CD8-positive, alpha-beta memory T cell (primary cell): ENCODE results near the gene RAB40AL. TPM values are rescaled to one million over a fixed set of nuclear protein-coding genes. Genes with fewer than 3 reads are reported as not detected.
"Not testable (repeated sequence)": the region's sequence is repeated elsewhere in the genome, so short reads cannot be mapped to it uniquely, and the experiment has no call there.

Source experiments
- CTCF ChIA-PET: fragments of 350-600 bp; sonication (Branson Sonifier 250); formaldehyde crosslinking; loops from one replicate; lab custom pipeline; 2021; ENCODE audit warnings: antibody characterized with exemption; lab: Charles Lee
- POLR2A ChIA-PET: fragments of 350-600 bp; sonication (Branson Sonifier 250); formaldehyde crosslinking; loops from one replicate; lab custom pipeline; 2021; ENCODE audit warnings: antibody characterized with exemption; lab: Charles Lee
- DNase-seq, 5 donors: peaks; one replicate each; pipeline versions ENCODE4 v3.0.0 to v3.0.0-alpha.2; 2020 to 2022; ENCODE audit warnings: mixed read lengths in 1 of 5
- H3K27ac ChIP-seq: one replicate; pipeline ENCODE4 v1.7.0; 2013; ENCODE audit warnings: low read depth, mild to moderate bottlenecking, low read length, moderate library complexity
- H3K27me3 ChIP-seq: 2 replicates; pipeline ENCODE4 v1.7.0; 2013; ENCODE audit warnings: low read length, mild to moderate bottlenecking; ENCODE audit not compliant: insufficient read depth, poor library complexity, severe bottlenecking
- H3K36me3 ChIP-seq: 2 replicates; pipeline ENCODE4 v1.7.0; 2013; ENCODE audit warnings: mild to moderate bottlenecking, low read length, moderate library complexity; ENCODE audit not compliant: insufficient read depth
- H3K4me1 ChIP-seq: 2 replicates; pipeline ENCODE4 v1.7.0; 2013; ENCODE audit warnings: mild to moderate bottlenecking, low read length, moderate library complexity; ENCODE audit not compliant: insufficient read depth
- H3K4me3 ChIP-seq: 2 replicates; pipeline ENCODE4 v1.7.0; 2013; ENCODE audit warnings: mild to moderate bottlenecking, low read length
- H3K9me3 ChIP-seq: 2 replicates; pipeline ENCODE4 v1.7.0; 2013; ENCODE audit warnings: mild to moderate bottlenecking, low read length
- H3K27ac Mint-ChIP-seq, 8 donors: one replicate each; pipeline ENCODE4 v1.8.0; 2020 to 2021; ENCODE audit warnings: mixed read lengths in 8 of 8, mild to moderate bottlenecking in 6 of 8, inconsistent platforms in 3 of 8, moderate library complexity in 3 of 8
- H3K27me3 Mint-ChIP-seq, 2 donors: one replicate each; pipeline ENCODE4 v1.8.0; 2020 to 2021; ENCODE audit warnings: mixed read lengths in 2 of 2, mild to moderate bottlenecking in 1 of 2, moderate library complexity in 1 of 2
- H3K36me3 Mint-ChIP-seq, 3 donors: one replicate each; pipeline ENCODE4 v1.8.0; 2020 to 2021; ENCODE audit warnings: mixed read lengths in 3 of 3, inconsistent platforms in 1 of 3, mild to moderate bottlenecking in 1 of 3
- H3K4me1 Mint-ChIP-seq, 3 donors: one replicate each; pipeline ENCODE4 v1.8.0; 2020 to 2021; ENCODE audit warnings: mixed read lengths in 3 of 3, inconsistent platforms in 1 of 3, mild to moderate bottlenecking in 1 of 3
- H3K4me3 Mint-ChIP-seq, 7 donors: one replicate each; pipeline ENCODE4 v1.8.0; 2020 to 2021; ENCODE audit warnings: mixed read lengths in 7 of 7, mild to moderate bottlenecking in 6 of 7, moderate library complexity in 4 of 7, inconsistent platforms in 2 of 7
- H3K9me3 Mint-ChIP-seq, 5 donors: one replicate each; pipeline ENCODE4 v1.8.0; 2020 to 2022; ENCODE audit warnings: mixed read lengths in 5 of 5, mild to moderate bottlenecking in 3 of 5, moderate library complexity in 2 of 5, inconsistent platforms in 1 of 5
- polyA plus RNA-seq: library from polyadenylated mRNA; unstranded; fragments of 300-500 nt; fragmentation: Illumina TruSeq; gene quantifications from one replicate; pipeline ENCODE4 v1.2.3, GENCODE V29; 2021
- total RNA-seq, 2 experiments: library from RNA; stranded (reverse); gene quantifications; one replicate each; pipeline ENCODE4 v1.2.3, GENCODE V29; 2021

The RAB40AL gene, protein sequence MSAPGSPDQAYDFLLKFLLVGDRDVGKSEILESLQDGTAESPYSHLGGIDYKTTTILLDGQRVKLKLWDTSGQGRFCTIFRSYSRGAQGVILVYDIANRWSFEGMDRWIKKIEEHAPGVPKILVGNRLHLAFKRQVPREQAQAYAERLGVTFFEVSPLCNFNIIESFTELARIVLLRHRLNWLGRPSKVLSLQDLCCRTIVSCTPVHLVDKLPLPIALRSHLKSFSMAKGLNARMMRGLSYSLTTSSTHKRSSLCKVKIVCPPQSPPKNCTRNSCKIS
- total RNA-seq, result under 1 TPM; 0.35 to 0.49 TPM
- polyA plus RNA-seq, result not detected

DNA sequence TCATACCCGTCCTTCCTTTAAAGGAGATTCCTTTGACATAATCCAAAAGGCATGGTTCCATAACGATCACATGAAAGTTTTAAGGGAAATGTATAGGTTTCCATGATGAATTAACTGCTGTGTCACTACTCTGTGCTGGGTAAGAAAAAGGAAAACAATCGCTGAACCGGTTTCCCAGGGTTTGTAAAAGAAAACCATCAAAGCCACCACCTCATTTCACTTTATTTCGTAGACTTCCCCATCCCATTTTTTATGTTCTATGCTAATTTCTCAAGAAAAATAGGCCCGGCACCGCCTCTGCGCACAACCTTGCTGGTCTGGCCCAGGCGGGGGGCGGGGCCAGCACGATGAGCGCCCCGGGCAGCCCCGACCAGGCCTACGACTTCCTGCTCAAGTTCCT lies at the start of gene RAB40AL:
Gene RAB40AL, plus strand, starts transcription at position 301 of the 400 bp plus-strand sequence. Its CDS starts 47 bp downstream, at position 348.
- H3K27me3 ChIP-seq, POLR2A ChIA-PET, H3K27ac ChIP-seq, CTCF ChIA-PET, H3K9me3 Mint-ChIP-seq, H3K36me3 ChIP-seq, DNase-seq, H3K4me1 ChIP-seq, H3K36me3 Mint-ChIP-seq, H3K4me3 Mint-ChIP-seq, H3K9me3 ChIP-seq, H3K27ac Mint-ChIP-seq, H3K27me3 Mint-ChIP-seq, H3K4me1 Mint-ChIP-seq, H3K4me3 ChIP-seq: not testable (repeated sequence)

DNA sequence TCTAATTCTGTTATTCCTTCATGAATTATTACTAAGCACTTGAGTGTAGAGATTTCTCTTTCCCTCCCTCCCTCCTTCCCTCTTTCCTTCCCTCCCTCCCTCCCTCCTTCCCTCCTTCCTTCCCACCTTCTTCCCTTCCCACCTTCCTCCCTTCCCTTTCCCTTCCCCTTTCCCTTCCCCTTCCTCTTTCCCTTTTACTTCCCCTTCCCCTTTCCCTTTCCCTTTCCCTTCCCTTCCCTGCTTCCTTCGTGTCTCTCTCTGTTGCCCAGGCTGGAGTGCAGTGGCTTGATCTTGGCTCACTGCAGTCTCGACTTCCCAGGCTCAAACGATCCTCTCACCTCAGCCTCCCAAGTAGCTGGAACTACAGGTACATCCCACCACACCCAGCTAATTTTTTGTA lies 49.4 kb upstream of the RAB40AL start:
- Histone ChIP-seq H3K36me3 (no peaks in the 10 kb centered on the region), H3K27ac (no peak overlapping the region), H3K9me3 (no peaks in the 10 kb centered on the region), H3K4me3 (no peak overlapping the region), H3K27me3 (no peaks in the 10 kb centered on the region), H3K4me1 (no peaks in the 10 kb centered on the region)
- H3K27ac Mint-ChIP-seq, result no peak overlapping the region
- POLR2A ChIA-PET, result no interaction called here
- no peaks in the 10 kb centered on the region for H3K4me1 Mint-ChIP-seq
- no peaks in the 10 kb centered on the region for H3K9me3 Mint-ChIP-seq
- CTCF ChIA-PET, result no interaction called here
- no peak for DNase-seq
- no peaks in the 10 kb centered on the region for H3K27me3 Mint-ChIP-seq
- no peak overlapping the region for H3K4me3 Mint-ChIP-seq
- H3K36me3 Mint-ChIP-seq, result peaks cover 0 to 10% (median 2%) of the 10 kb centered on the region in 3 donors

DNA sequence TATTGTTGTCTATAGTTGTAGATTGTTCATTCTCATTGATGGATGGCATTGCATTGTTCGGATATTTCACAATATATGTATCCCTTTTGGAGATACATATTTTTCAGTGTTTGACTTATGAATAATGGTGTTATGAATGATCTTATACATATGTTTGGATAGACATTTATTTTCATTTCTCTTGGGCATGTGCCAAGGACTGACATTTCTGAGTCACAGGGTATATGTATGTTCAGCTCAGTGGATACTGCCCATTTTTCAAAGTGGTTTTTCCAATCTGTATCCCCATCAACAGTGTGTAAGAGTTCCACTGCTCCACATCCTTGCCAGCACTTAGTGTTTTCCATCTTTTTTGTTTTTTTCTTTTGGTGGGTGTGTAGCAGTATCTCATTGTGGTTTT lies 45.0 kb upstream of the RAB40AL start:
- Mint-ChIP-seq H3K27ac (no peak overlapping the region), H3K4me1 (no peaks in the 10 kb centered on the region), H3K36me3 (peaks cover 0 to 5% (median 0%) of the 10 kb centered on the region in 3 donors), H3K4me3 (no peak overlapping the region), H3K9me3 (no peaks in the 10 kb centered on the region), H3K27me3 (no peaks in the 10 kb centered on the region)
- Histone ChIP-seq H3K4me3 (no peak overlapping the region), H3K27ac (no peak overlapping the region), H3K27me3 (no peaks in the 10 kb centered on the region), H3K36me3 (no peaks in the 10 kb centered on the region), H3K4me1 (no peaks in the 10 kb centered on the region), H3K9me3 (no peaks in the 10 kb centered on the region)
- DNase-seq, result no peak
- POLR2A ChIA-PET, result no interaction called here
- CTCF ChIA-PET, result no interaction called here

DNA sequence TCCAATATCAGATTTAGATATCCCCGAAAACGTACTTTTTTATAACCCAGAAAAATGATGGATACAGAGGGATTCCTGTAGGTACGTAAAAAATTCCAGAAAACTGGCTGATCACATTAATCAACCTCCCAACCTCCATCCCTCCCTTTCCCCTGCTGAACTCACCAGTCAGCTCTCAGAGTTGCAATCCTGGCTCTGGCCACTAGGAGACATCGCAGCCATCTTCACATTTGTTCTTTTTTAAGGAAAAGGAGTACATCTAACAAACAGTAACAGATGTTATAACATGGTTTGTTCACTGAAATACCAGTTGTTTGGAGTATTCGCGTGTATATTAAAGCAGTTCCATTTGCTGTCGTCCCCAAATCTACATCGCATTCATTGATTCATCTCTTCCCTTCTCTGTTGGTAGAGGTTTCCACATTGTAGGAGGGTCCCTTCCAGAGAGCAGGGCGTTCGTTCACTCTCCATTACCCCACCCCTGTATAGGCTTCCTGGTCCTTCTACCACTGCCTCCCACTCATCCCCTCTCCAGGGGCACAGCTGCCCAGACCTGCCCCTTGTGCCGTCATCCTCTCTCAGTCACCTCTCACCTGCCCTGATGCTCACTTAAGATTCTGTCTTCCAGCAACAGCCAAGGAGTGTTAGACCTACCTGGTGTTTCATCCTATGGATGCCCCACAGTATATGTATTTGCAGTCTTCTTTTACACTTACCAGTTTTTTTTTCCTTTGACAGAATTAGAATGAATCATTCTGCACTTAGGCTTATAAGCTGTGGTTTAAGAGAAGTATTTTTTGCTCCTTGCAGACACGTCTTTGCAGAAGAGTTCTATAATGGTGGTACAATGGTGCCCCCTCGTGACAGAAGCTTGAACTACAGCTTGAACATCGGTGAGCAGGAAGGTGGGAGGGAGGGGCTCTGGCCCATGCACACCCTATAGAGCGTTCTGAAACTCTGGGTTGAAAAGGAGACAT lies 36.8 kb upstream of the RAB40AL start:
- no peaks in the 10 kb centered on the region for H3K27me3 ChIP-seq
- ChIA-PET CTCF (interaction anchor here (0.8 to 2.2 kb wide), 6 partner anchors 9 to 832 kb away, joined by 3 to 6 read pairs (median 3); no protein-coding TSS in a partner anchor), POLR2A (no interaction called here)
- H3K36me3 Mint-ChIP-seq, result peaks cover 0 to 15% (median 0%) of the 10 kb centered on the region in 3 donors
- H3K27ac ChIP-seq, result no peak overlapping the region
- no peak overlapping the region for H3K4me3 ChIP-seq
- H3K27me3 Mint-ChIP-seq, result no peaks in the 10 kb centered on the region
- DNase-seq, result peak; percentile 43 to 69 (median 56)
- H3K4me3 Mint-ChIP-seq, result peak overlapping the region in 3 of 7 donors; percentile 13 to 42 (median 24)
- H3K4me1 Mint-ChIP-seq, result peaks cover 6 to 7% (median 7%) of the 10 kb centered on the region in 3 donors
- no peaks in the 10 kb centered on the region for H3K9me3 Mint-ChIP-seq
- H3K36me3 ChIP-seq, result no peaks in the 10 kb centered on the region
- H3K27ac Mint-ChIP-seq, result peak overlapping the region in 1 of 8 donors; percentile 69
- no peaks in the 10 kb centered on the region for H3K9me3 ChIP-seq
- H3K4me1 ChIP-seq, result no peaks in the 10 kb centered on the region

DNA sequence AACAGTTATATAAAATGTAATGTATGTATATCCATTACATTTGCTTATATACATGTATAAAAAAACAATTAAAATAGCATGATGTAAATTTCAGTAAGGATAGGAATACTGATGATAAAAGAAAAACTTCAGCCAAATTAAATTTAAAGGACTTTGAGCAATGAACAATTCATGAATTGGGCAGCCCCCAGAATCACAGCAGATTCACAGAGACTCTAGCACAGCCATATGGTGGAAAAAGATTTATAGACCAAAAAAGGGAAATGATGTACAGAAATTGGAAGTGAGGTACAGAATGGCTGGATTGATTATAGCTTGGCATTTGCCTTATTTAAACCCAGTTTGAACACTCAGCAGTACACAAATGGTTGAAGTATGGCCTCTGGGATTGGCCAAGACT lies 34.7 kb upstream of the RAB40AL start:
- Mint-ChIP-seq H3K27me3 (peaks cover 0 to 5% of the 10 kb centered on the region in 2 donors), H3K4me1 (peaks cover 6 to 7% (median 7%) of the 10 kb centered on the region in 3 donors), H3K4me3 (no peak overlapping the region), H3K36me3 (peaks cover 0 to 29% (median 3%) of the 10 kb centered on the region in 3 donors), H3K27ac (no peak overlapping the region), H3K9me3 (no peaks in the 10 kb centered on the region)
- no peaks in the 10 kb centered on the region for H3K27me3 ChIP-seq
- no peak for DNase-seq
- H3K9me3 ChIP-seq, result no peaks in the 10 kb centered on the region
- CTCF ChIA-PET, result interaction anchor here (2.2 kb wide), 1 partner anchor 835 kb away, joined by 5 read pairs; no protein-coding TSS in a partner anchor
- no peak overlapping the region for H3K4me3 ChIP-seq
- H3K4me1 ChIP-seq, result no peaks in the 10 kb centered on the region
- H3K36me3 ChIP-seq, result no peaks in the 10 kb centered on the region
- H3K27ac ChIP-seq, result no peak overlapping the region
- POLR2A ChIA-PET, result no interaction called here

DNA sequence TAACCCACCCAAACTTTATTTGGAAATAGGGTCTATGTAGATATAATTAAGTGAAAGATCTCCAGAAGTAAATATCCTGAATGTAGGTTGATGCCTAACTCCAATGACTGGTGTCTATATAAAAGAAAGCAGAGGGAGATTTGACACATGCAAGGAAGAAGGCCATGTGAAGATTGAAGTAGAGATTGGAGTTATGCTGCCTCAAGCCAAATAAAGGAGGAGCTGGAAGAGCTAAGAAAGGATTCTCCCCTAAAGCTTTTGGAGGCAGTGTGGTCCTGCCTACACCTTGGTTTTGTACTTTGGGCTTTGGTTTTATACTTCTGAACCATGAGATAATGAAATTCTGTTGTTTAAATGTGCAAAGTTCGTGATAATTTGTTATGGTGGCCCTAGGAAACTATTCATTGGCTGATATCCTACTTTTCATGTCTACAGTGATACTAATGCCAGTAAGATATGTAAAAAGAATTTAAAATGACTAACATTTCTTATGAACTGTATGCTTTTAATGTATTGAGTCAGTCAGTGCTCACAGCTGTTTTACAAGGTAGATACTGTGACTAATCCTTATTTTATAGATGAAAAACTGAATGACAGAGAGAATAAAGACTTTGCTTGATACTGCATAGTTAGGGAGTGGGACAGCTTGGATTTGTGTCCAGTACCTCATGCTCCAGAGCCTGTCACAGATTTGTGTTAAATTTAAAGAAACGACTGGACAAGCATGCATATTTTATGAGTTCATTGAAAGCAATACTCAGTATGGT lies 5.9 kb upstream of the RAB40AL start:
- DNase-seq, result no peak
- Mint-ChIP-seq H3K9me3 (no peaks in the 10 kb centered on the region), H3K36me3 (peaks cover 0 to 2% (median 0%) of the 10 kb centered on the region in 3 donors), H3K4me3 (no peak overlapping the region), H3K27me3 (peaks cover 0 to 3% of the 10 kb centered on the region in 2 donors), H3K4me1 (no peaks in the 10 kb centered on the region), H3K27ac (no peak overlapping the region)
- POLR2A ChIA-PET, result no interaction called here
- CTCF ChIA-PET, result no interaction called here
- no peak overlapping the region for H3K4me3 ChIP-seq
- no peak overlapping the region for H3K27ac ChIP-seq
- no peaks in the 10 kb centered on the region for H3K4me1 ChIP-seq
- H3K36me3 ChIP-seq, result no peaks in the 10 kb centered on the region
- H3K9me3 ChIP-seq, result no peaks in the 10 kb centered on the region
- H3K27me3 ChIP-seq, result no peaks in the 10 kb centered on the region

DNA sequence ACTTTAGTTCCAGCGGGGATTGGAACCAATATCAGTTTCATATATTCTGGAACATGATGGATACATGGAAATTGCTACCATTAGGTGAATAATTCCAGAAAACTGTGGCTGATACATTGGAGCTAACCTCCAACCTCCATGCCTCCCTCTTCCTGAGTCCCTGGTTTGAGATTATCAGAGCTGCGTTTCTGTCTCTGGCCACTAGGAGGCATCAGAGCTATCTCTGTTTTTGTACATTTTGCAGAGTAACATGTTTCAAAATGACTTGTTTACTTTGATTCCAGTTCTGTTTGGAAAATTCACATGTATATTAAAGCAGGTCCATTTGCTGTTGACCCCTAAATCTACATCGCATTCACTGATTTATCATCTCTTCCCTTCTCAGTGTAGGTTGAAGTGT lies 2.4 kb upstream of the RAB40AL start:
- H3K27ac ChIP-seq, result no peak overlapping the region
- H3K9me3 ChIP-seq, result no peaks in the 10 kb centered on the region
- Mint-ChIP-seq H3K4me3 (no peak overlapping the region), H3K4me1 (no peaks in the 10 kb centered on the region), H3K36me3 (no peaks in the 10 kb centered on the region), H3K9me3 (no peaks in the 10 kb centered on the region), H3K27me3 (no peaks in the 10 kb centered on the region), H3K27ac (peak overlapping the region in 1 of 8 donors; percentile 16)
- ChIA-PET CTCF (interaction anchor here (1.0 to 1.9 kb wide), 2 partner anchors 12 to 17 kb away, joined by 4 read pairs; no protein-coding TSS in a partner anchor), POLR2A (no interaction called here)
- no peaks in the 10 kb centered on the region for H3K36me3 ChIP-seq
- no peaks in the 10 kb centered on the region for H3K4me1 ChIP-seq
- H3K27me3 ChIP-seq, result no peaks in the 10 kb centered on the region
- H3K4me3 ChIP-seq, result no peak overlapping the region
- DNase-seq, result peak in 2 of 5 donors; percentile 1
